ENCODE results near the gene PRCP.
"Not testable (repeated sequence)": the region's sequence is repeated elsewhere in the genome, so short reads cannot be mapped to it uniquely, and the experiment has no call there.

The PRCP gene

DNA sequence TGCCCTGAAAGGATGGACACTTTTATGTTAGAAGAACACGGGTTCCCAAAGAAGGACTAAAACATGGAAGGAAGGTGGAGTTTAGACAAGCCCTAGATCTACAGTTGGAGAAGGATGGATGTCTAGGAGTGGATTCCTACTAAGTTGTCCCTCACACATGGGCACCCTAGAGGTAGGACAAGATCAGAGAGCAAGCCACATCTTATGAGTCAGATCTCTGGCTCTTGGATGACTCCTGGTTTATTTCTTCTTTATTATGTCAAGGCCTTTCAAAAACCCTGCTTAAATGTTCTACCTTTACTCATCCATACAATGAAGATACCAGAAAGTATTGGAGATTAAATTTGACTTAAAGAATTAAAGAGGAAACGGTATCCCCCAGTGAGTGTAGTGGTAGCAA, 34.4 kb downstream of the PRCP start:
- H3K9me3 Mint-ChIP-seq = no peaks in the 10 kb centered on the region
- H3K4me3 Mint-ChIP-seq = no peak overlapping the region
- H3K27me3 Mint-ChIP-seq = no peaks in the 10 kb centered on the region
- H3K4me1 Mint-ChIP-seq = peaks cover 23% of the 10 kb centered on the region
- no peak overlapping the region for H3K27ac Mint-ChIP-seq
- DNase-seq (no peak), ATAC-seq (no peak)

DNA sequence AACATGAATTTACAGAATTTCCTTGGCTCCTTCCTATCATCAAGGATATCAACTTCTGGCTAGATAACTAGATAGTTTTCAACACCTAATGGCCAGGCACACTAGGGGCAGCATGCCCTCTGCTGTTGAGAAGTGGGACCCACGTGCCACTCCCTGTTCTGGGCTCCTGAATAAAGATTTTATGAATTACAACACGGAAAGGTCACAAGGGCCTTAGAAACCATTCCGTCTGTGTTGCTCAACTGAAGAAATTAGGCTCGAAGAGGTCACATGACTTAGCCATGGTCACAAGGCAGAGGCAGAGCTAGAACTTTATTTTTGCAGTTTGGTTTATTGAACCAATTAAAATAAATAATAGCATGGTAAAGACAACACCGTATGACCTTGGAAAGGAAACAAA, 36.0 kb downstream of the PRCP start:
- Mint-ChIP-seq H3K4me3 (no peak overlapping the region), H3K27me3 (no peaks in the 10 kb centered on the region), H3K27ac (no peak overlapping the region), H3K9me3 (no peaks in the 10 kb centered on the region), H3K4me1 (peaks cover 23% of the 10 kb centered on the region)
- DNase-seq (peak in 1 of 2 donors; percentile 16), ATAC-seq (peak; percentile 66)

- Mint-ChIP-seq H3K27me3 (no peaks in the 10 kb centered on the region), H3K9me3 (no peaks in the 10 kb centered on the region), H3K4me1 (peaks cover 23% of the 10 kb centered on the region), H3K4me3 (no peak overlapping the region), H3K27ac (no peak overlapping the region)
- no peak for ATAC-seq
- no peak for DNase-seq
Observed at GRCh38 chr11:82863209-82863608, 37.0 kb downstream of the PRCP start.

DNA sequence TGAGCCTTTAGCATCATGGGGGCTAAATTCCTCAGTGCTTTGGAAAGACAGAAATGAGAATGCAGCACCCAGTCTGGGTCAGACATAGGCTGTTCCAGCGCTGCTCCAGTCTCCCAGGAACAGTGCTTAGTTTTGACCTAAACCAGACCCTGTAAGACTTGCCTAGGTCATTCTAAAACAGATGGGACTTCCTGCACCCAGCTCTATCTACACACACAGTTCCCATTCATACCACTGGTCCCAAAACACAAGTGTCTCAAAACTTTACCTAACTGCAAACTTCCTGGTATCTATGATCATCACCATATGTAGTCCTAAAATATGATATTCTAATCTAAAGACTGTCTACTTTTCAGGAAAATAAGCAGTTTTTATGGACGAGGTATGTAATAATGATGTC, 37.9 kb downstream of the PRCP start:
- ATAC-seq (no peak), DNase-seq (no peak)
- H3K4me3 Mint-ChIP-seq = no peak overlapping the region
- H3K9me3 Mint-ChIP-seq = no peaks in the 10 kb centered on the region
- H3K4me1 Mint-ChIP-seq = peaks cover 19% of the 10 kb centered on the region
- H3K27me3 Mint-ChIP-seq = no peaks in the 10 kb centered on the region
- no peak overlapping the region for H3K27ac Mint-ChIP-seq

DNA sequence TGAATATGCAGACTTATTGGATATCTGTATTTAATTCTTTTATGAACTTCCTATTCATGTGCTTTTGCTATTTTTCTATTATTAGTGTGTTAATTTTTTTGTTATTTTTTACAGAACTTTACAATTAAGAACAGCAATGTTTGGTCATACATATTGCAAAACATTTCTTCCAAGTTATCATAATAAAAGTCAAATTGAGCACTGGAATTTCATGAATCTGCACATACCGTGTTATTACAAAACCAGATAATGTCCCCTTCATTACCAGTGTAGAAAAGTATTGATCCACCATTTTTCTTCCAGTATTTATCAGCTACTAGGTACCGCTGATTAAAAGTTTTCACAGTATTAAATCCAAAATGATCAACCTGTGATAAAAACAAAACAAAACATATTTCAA, 40.5 kb downstream of the PRCP start:
- H3K9me3 Mint-ChIP-seq = no peaks in the 10 kb centered on the region
- DNase-seq (no peak), ATAC-seq (no peak)
- H3K27ac Mint-ChIP-seq = no peak overlapping the region
- no peak overlapping the region for H3K4me3 Mint-ChIP-seq
- H3K27me3 Mint-ChIP-seq = no peaks in the 10 kb centered on the region
- peaks cover 21% of the 10 kb centered on the region for H3K4me1 Mint-ChIP-seq

- H3K9me3 Mint-ChIP-seq = no peaks in the 10 kb centered on the region
- no peaks in the 10 kb centered on the region for H3K27me3 Mint-ChIP-seq
- H3K27ac Mint-ChIP-seq = no peak overlapping the region
- ATAC-seq (no peak), DNase-seq (no peak)
- H3K4me1 Mint-ChIP-seq = peaks cover 26% of the 10 kb centered on the region
- no peak overlapping the region for H3K4me3 Mint-ChIP-seq
Observed at GRCh38 chr11:82858556-82859091, 41.6 kb downstream of the PRCP start.

GRCh38 chr11:82858133-82858532, 42.1 kb downstream of the PRCP start:
- H3K27me3 Mint-ChIP-seq = no peaks in the 10 kb centered on the region
- DNase-seq (no peak), ATAC-seq (no peak)
- peaks cover 24% of the 10 kb centered on the region for H3K4me1 Mint-ChIP-seq
- H3K4me3 Mint-ChIP-seq = no peak overlapping the region
- no peak overlapping the region for H3K27ac Mint-ChIP-seq
- no peaks in the 10 kb centered on the region for H3K9me3 Mint-ChIP-seq

GRCh38 chr11:82857145-82857544, 43.1 kb downstream of the PRCP start:
- DNase-seq (no peak), ATAC-seq (no peak)
- H3K27me3 Mint-ChIP-seq = no peaks in the 10 kb centered on the region
- no peak overlapping the region for H3K4me3 Mint-ChIP-seq
- no peaks in the 10 kb centered on the region for H3K9me3 Mint-ChIP-seq
- no peak overlapping the region for H3K27ac Mint-ChIP-seq
- H3K4me1 Mint-ChIP-seq = peaks cover 18% of the 10 kb centered on the region

DNA sequence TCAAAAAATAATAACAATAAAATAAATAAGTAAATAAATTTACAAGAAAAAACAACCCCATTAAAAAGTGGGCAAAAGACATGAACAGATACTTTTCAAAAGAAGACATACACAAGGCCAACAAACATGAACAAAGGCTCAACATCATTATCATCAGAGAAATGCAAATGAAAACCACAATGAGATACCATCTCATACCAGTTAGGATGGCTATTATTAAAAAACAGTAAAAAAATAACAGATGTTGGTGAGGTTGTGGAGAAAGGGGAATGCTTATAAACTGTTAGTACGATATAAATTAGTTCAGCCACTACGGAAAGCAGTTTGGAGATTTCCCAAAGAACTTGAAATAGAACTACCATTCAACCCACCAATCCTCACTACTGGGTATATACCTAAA, 44.6 kb downstream of the PRCP start:
- Mint-ChIP-seq H3K27ac (no peak overlapping the region), H3K4me1 (peaks cover 18% of the 10 kb centered on the region), H3K4me3 (no peak overlapping the region), H3K9me3 (no peaks in the 10 kb centered on the region), H3K27me3 (no peaks in the 10 kb centered on the region)
- no peak for DNase-seq
- no peak for ATAC-seq

DNA sequence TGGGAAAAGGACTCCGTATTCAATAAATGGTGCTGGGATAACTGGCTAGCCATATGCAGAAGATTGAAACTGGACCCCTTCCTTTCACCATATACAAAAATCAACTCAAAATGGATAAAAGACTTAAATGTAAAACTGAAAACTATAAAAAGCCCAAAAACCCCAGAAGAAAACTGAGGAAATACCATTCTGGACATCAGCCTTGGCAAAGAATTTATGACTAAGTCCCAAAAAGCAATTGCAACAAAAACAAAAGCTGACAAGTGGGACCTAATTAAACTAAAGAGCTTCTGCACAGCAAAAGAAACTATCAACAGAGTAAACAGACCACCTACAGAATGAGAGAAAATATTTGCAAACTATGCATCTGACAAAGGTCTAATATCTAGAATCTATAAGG, 45.3 kb downstream of the PRCP start:
- not testable (repeated sequence) for H3K4me3 Mint-ChIP-seq, H3K27me3 Mint-ChIP-seq, H3K9me3 Mint-ChIP-seq, DNase-seq, ATAC-seq, H3K27ac Mint-ChIP-seq
- peaks cover 18% of the 10 kb centered on the region for H3K4me1 Mint-ChIP-seq

GRCh38 chr11:82854242-82854641, 46.0 kb downstream of the PRCP start:
- Mint-ChIP-seq H3K4me1 (peaks cover 18% of the 10 kb centered on the region), H3K27ac (no peak overlapping the region), H3K27me3 (no peaks in the 10 kb centered on the region), H3K4me3 (no peak overlapping the region), H3K9me3 (no peaks in the 10 kb centered on the region)
- no peak for ATAC-seq
- DNase-seq = no peak

- DNase-seq = no peak
- no peak overlapping the region for H3K4me3 Mint-ChIP-seq
- peaks cover 12% of the 10 kb centered on the region for H3K4me1 Mint-ChIP-seq
- H3K9me3 Mint-ChIP-seq = no peaks in the 10 kb centered on the region
- no peak for ATAC-seq
- no peak overlapping the region for H3K27ac Mint-ChIP-seq
- no peaks in the 10 kb centered on the region for H3K27me3 Mint-ChIP-seq
Observed at GRCh38 chr11:82848829-82849228, 51.4 kb downstream of the PRCP start.

GRCh38 chr11:82845356-82846353, 54.6 kb downstream of the PRCP start:
- Mint-ChIP-seq H3K4me3 (no peak overlapping the region), H3K27ac (no peak overlapping the region), H3K9me3 (no peaks in the 10 kb centered on the region), H3K27me3 (no peaks in the 10 kb centered on the region), H3K4me1 (peaks cover 7% of the 10 kb centered on the region)
- DNase-seq = no peak
- no peak for ATAC-seq

DNA sequence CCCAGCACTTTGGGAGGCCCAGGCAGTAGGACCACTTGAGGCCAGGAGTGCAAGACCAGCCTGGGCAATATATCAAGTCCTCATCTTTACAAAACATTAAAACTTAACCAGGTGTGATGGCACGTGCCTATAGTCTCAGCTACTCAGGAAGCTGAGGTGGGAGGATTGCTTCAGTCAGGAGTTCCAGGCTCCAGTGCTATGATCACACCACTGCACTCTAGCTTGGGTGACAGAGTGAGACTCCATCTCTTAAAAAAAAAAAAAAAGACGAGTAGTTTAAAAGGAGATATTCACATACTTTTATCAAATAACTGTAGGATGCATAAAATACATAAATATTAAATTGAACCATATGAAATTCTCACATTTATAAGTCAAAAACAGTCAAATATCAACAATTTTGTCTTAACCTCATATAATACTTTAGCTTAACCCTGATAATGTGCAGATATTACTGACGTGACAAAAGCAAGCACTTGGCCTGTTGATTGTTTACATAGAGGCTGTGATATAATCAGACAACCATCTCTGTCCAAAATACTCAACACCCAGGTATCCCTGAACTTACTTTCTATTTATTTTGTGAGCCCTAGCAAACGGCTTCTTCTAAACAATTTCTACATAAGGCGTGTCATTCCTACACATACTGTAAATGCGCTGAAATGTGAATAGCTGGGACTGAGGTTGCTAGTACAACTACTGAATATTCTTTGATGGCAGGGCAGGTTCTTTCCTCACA, 57.0 kb downstream of the PRCP start:
- Mint-ChIP-seq H3K27ac (no peak overlapping the region), H3K4me3 (no peak overlapping the region), H3K27me3 (no peaks in the 10 kb centered on the region), H3K9me3 (no peaks in the 10 kb centered on the region), H3K4me1 (peaks cover 7% of the 10 kb centered on the region)
- ATAC-seq (no peak), DNase-seq (no peak)

- no peaks in the 10 kb centered on the region for H3K9me3 Mint-ChIP-seq
- no peak for ATAC-seq
- DNase-seq = no peak
- H3K27me3 Mint-ChIP-seq = no peaks in the 10 kb centered on the region
- peaks cover 7% of the 10 kb centered on the region for H3K4me1 Mint-ChIP-seq
- no peak overlapping the region for H3K27ac Mint-ChIP-seq
- no peak overlapping the region for H3K4me3 Mint-ChIP-seq
Observed at GRCh38 chr11:82842019-82842418, 58.2 kb downstream of the PRCP start.

DNA sequence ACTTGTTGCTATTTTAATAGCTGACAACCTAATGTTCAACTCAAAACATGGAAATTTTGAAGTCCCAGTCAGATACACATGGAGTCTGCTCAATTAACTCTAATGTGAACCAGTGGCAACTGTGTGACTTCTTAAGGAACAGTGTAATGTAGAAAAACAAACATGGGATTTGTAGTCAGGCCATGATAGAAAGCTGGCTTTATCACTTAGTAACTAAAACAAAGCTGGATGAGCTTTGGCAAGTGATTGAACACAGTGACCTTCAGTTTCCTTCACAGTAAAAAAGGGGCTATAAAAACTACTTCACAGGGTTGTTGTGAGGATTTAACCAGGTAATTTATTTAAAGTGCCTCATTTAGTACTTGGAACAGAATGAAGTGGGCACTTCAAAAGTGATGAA, 62.6 kb downstream of the PRCP start:
- Mint-ChIP-seq H3K4me1 (no peaks in the 10 kb centered on the region), H3K9me3 (no peaks in the 10 kb centered on the region), H3K27ac (no peak overlapping the region), H3K4me3 (no peak overlapping the region), H3K27me3 (no peaks in the 10 kb centered on the region)
- DNase-seq (no peak), ATAC-seq (no peak)

All from stimulated activated naive CD8-positive, alpha-beta T cell treated with anti-CD3 and anti-CD28 coated beads, Interleukin-15, amount 100 ng/mL, for 72 hours (primary cell).